Ovary (tissue), 3 donors: Measurements from ENCODE around the gene DNAJC17.

ENCODE experiments used
- CTCF ChIP-seq, 3 donors: fragments of 450-650 bp in 2 of 3; fragments of 200-600 bp in 1 of 3; IDR thresholded peaks; one replicate each; pipeline versions ENCODE4 v1.5.1 to v1.8.0; 2016 to 2022; ENCODE audit warnings: antibody characterized with exemption in 3 of 3, mild to moderate bottlenecking in 1 of 3
- EP300 ChIP-seq: sonication (generic); formaldehyde crosslinking; IDR thresholded peaks from one replicate; pipeline ENCODE4 v1.6.1; 2017; ENCODE audit warnings: antibody characterized with exemption
- POLR2A ChIP-seq: fragments of 450-650 bp; IDR thresholded peaks from one replicate; pipeline ENCODE4 v1.6.1; 2017; ENCODE audit warnings: antibody characterized with exemption, mild to moderate bottlenecking, moderate library complexity
- donor health status: DM: no; HTN: no; CAD: no.

DNA sequence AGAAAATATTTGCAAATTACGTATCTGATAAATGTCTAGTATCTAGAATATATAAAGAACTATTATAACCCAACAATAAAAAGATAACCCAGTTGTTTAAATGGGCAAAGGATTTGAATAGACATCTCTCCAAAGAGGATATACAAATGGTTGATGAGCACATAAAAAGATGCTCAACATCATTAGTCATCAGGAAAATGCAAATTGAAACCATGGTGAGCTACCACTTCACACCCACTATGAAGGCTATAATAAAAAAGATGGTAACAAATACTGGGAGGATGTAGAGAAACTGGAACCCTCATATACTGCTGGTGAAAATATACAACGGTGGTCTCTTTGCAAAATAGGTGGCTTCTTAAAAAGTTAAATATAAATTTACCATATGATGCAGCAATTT is 84.3 kb downstream of the DNAJC17 start:
- TF ChIP-seq EP300, result no peak
- no peak for TF ChIP-seq CTCF (IDR thresholded peaks at IDR 0.05)
- TF ChIP-seq POLR2A, result no peak
